ENCODE measurements around the gene SLAIN2.

The SLAIN2 gene

DNA sequence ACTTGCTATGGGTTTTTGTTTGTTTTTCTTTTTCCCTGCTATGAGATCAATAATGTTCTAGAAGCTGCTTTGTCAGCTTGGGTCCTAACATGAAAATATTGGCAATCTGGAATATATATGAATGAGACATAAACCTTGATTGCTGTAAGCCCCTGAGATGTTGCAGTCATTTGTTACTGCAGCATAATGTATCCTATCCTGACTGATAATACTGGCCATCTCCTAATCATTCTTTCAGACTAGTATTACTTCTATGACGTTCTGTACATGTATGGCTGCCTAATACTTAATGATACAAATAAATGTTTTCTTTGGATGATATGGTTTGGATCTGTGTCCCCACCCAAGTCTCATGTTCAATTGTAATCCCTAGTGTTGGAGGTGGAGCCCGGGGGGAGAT is 19.3 kb upstream of the SLAIN2 start:
- DNase-seq (ENCODE audit: insufficient read length, low spot score) (no peak), FAIRE-seq (no peak)
- no peak for TF ChIP-seq POLR2A (IDR thresholded peaks at IDR 0.05; ENCODE audit: low read depth, low read length)

- DNase-seq (ENCODE audit: insufficient read length, low spot score): no peak
- no peak for FAIRE-seq
- TF ChIP-seq POLR2A (IDR thresholded peaks at IDR 0.05; ENCODE audit: low read depth, low read length): no peak
Observed at GRCh38 chr4:48324281-48324680, 17.0 kb upstream of the SLAIN2 start.

GRCh38 chr4:48329193-48329592 is 12.1 kb upstream of the SLAIN2 start:
- FAIRE-seq (no peak), DNase-seq (ENCODE audit: insufficient read length, low spot score) (no peak)
- no peak for TF ChIP-seq POLR2A (IDR thresholded peaks at IDR 0.05; ENCODE audit: low read depth, low read length)

GRCh38 chr4:48329976-48330375 is 11.4 kb upstream of the SLAIN2 start:
- no peak for TF ChIP-seq POLR2A (IDR thresholded peaks at IDR 0.05; ENCODE audit: low read depth, low read length)
- no peak for DNase-seq (ENCODE audit: insufficient read length, low spot score)
- FAIRE-seq: no peak

DNA sequence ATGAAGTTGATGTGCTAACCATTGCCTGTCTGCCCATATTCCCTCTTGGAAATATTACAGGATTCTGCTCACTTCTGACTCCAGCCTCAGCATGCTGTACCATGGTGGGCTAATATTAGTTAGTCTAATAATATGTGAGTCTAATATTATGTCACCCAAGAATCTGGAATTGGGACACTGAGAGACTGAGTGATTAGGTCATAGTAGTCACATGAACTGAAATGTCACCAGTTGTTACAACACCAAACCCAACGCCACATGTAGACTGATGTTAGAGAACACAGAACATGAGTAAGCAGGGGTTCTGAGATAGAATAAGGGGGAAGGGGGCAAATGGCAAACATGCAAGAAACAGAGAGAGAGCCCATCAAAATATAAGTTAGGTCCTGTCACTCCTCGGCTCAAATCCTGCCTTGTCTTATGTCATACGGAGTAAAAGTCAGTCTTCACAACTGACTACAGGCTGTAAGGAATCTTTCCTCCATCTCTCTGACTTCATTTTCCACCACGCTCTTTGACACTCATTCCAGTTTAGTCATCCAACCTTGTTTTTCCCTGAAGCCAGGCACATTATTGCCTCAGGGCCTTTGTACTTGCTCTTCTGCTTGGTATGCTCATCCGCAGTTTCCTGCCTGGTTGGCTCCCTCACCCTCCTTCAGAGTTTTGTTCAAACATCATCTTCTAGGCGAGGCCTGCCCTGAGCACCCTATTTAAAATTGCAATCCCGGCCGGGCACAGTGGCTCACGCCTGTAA is 9.6 kb upstream of the SLAIN2 start:
- no peak for DNase-seq (ENCODE audit: insufficient read length, low spot score)
- FAIRE-seq: no peak
- TF ChIP-seq POLR2A (IDR thresholded peaks at IDR 0.05; ENCODE audit: low read depth, low read length): no peak

- no peak for FAIRE-seq
- DNase-seq (ENCODE audit: insufficient read length, low spot score): no peak
- no peak for TF ChIP-seq POLR2A (IDR thresholded peaks at IDR 0.05; ENCODE audit: low read depth, low read length)
Observed at GRCh38 chr4:48332661-48333060, 8.7 kb upstream of the SLAIN2 start.

- DNase-seq (ENCODE audit: insufficient read length, low spot score) (no peak), FAIRE-seq (no peak)
- TF ChIP-seq POLR2A (IDR thresholded peaks at IDR 0.05; ENCODE audit: low read depth, low read length): no peak
Observed at GRCh38 chr4:48333587-48333986, 7.7 kb upstream of the SLAIN2 start.

GRCh38 chr4:48334236-48334635 is 7.1 kb upstream of the SLAIN2 start:
- no peak for TF ChIP-seq POLR2A (IDR thresholded peaks at IDR 0.05; ENCODE audit: low read depth, low read length)
- no peak for DNase-seq (ENCODE audit: insufficient read length, low spot score)
- no peak for FAIRE-seq

GRCh38 chr4:48334900-48335384 is 6.4 kb upstream of the SLAIN2 start:
- FAIRE-seq (no peak), DNase-seq (ENCODE audit: insufficient read length, low spot score) (no peak)
- TF ChIP-seq POLR2A (IDR thresholded peaks at IDR 0.05; ENCODE audit: low read depth, low read length): no peak

- DNase-seq (ENCODE audit: insufficient read length, low spot score) (no peak), FAIRE-seq (no peak)
- no peak for TF ChIP-seq POLR2A (IDR thresholded peaks at IDR 0.05; ENCODE audit: low read depth, low read length)
Observed at GRCh38 chr4:48336146-48336870, 5.0 kb upstream of the SLAIN2 start.

- DNase-seq (ENCODE audit: insufficient read length, low spot score) (no peak), FAIRE-seq (no peak)
- no peak for TF ChIP-seq POLR2A (IDR thresholded peaks at IDR 0.05; ENCODE audit: low read depth, low read length)
Observed at GRCh38 chr4:48337731-48338130, 3.6 kb upstream of the SLAIN2 start.

- DNase-seq (ENCODE audit: insufficient read length, low spot score): no peak
- TF ChIP-seq POLR2A (IDR thresholded peaks at IDR 0.05; ENCODE audit: low read depth, low read length): no peak
- no peak for FAIRE-seq
Observed at GRCh38 chr4:48339642-48340041, 1.7 kb upstream of the SLAIN2 start.

GRCh38 chr4:48340276-48340964 is 909 bp upstream of the SLAIN2 start:
- no peak for DNase-seq (ENCODE audit: insufficient read length, low spot score)
- TF ChIP-seq POLR2A (IDR thresholded peaks at IDR 0.05; ENCODE audit: low read depth, low read length): no peak

More at GRCh38 chr4:48340276-48340964, 909 bp upstream of the SLAIN2 start:
- FAIRE-seq: no peak
